IPS-NIHi7 (cell line): ENCODE data around the gene RO60.

Experiments used
- DNase-seq: peaks from one replicate; pipeline ENCODE4 v3.0.0; 2012; ENCODE audit warnings: mixed read lengths; ENCODE audit errors: extremely low spot score

RO60 gene

DNA sequence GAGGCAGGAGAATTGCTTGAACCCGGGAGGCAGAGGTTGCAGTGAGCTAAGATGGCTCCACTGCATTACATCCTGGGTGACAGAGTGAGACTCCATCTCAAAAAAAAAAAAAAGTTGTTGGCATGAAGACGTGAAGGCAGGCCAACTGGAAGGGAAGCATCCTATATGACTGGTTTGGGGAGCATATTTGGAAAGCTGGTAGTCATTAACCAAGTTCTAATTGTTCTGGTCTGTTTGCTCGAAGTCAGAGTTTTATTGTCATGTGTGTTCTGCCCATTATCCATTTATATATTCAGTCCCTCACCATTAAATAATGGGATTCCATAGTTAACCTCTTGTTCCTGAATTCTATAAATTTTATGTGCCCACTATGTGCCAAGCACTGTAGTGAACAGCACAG, 49.1 kb downstream of the RO60 start:
- no peak for DNase-seq
